PC-9 (cell line): ENCODE results near the gene PTPRCAP.

Source experiments
- EZH2 ChIP-seq: fragments of 200-600 bp; sonication (generic); IDR thresholded peaks from 2 replicates; pipeline ENCODE4 v1.8.0; 2017; ENCODE audit warnings: antibody characterized with exemption, low read depth
- TF ChIP-seq, protein P1 (sequence below): fragments of 200-600 bp; sonication (generic); conservative IDR thresholded peaks from 2 replicates; pipeline ENCODE4 v1.6.1; 2017; ENCODE audit warnings: mixed run types, antibody characterized with exemption, mild to moderate bottlenecking, moderate library complexity

- TF ChIP-seq, protein P1, sequence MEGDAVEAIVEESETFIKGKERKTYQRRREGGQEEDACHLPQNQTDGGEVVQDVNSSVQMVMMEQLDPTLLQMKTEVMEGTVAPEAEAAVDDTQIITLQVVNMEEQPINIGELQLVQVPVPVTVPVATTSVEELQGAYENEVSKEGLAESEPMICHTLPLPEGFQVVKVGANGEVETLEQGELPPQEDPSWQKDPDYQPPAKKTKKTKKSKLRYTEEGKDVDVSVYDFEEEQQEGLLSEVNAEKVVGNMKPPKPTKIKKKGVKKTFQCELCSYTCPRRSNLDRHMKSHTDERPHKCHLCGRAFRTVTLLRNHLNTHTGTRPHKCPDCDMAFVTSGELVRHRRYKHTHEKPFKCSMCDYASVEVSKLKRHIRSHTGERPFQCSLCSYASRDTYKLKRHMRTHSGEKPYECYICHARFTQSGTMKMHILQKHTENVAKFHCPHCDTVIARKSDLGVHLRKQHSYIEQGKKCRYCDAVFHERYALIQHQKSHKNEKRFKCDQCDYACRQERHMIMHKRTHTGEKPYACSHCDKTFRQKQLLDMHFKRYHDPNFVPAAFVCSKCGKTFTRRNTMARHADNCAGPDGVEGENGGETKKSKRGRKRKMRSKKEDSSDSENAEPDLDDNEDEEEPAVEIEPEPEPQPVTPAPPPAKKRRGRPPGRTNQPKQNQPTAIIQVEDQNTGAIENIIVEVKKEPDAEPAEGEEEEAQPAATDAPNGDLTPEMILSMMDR: no peak
- TF ChIP-seq EZH2: no peak
These were observed 38.6 kb downstream of the PTPRCAP start for GRCh38 chr11:67398661-67399563.
